22Rv1 (cell line): ENCODE data around the gene OR52L1.
"Not testable (repeated sequence)": the region's sequence is repeated elsewhere in the genome, so short reads cannot be mapped to it uniquely, and the experiment has no call there.

Source experiments
- H3K27ac ChIP-seq: fragments of 450-650 bp; 2 replicates; pipeline ENCODE4 v1.5.1; 2017
- CTCF ChIP-seq: fragments of 450-650 bp; IDR thresholded peaks from 2 replicates; pipeline ENCODE4 v1.5.1; 2017; ENCODE audit warnings: mild to moderate bottlenecking
- ZFX ChIP-seq: fragments of 450-650 bp; IDR thresholded peaks from 2 replicates; pipeline ENCODE4 v1.6.1; 2017; ENCODE audit warnings: antibody characterized with exemption, borderline replicate concordance

The OR52L1 gene

GRCh38 chr11:5983443-5983842 is 3.3 kb downstream of the OR52L1 start:
- no peak for TF ChIP-seq ZFX
- no peak for TF ChIP-seq CTCF
- no peak overlapping the region for H3K27ac ChIP-seq

GRCh38 chr11:5973530-5973929 is 13.3 kb downstream of the OR52L1 start:
- H3K27ac ChIP-seq, result no peak overlapping the region
- no peak for TF ChIP-seq ZFX
- no peak for TF ChIP-seq CTCF

GRCh38 chr11:5968394-5968793 is 18.4 kb downstream of the OR52L1 start, which contains the start of gene OR56A5:
Gene OR56A5 (minus strand): TSS chr11:5968494. CDS start chr11:5968494, 0 bp downstream.
- TF ChIP-seq ZFX (no peak), CTCF (no peak)
- no peak within 1 kb of the TSS for H3K27ac ChIP-seq

GRCh38 chr11:5967708-5968107 is 19.1 kb downstream of the OR52L1 start:
- TF ChIP-seq CTCF, result no peak
- TF ChIP-seq ZFX, result no peak
- H3K27ac ChIP-seq, result no peak overlapping the region

- TF ChIP-seq CTCF, result no peak
- TF ChIP-seq ZFX, result no peak
- no peak overlapping the region for H3K27ac ChIP-seq
Measured at GRCh38 chr11:5966958-5967357, 19.8 kb downstream of the OR52L1 start.

GRCh38 chr11:5960704-5961320 is 26.0 kb downstream of the OR52L1 start:
- H3K27ac ChIP-seq, result not testable (repeated sequence)

- no peak overlapping the region for H3K27ac ChIP-seq
- TF ChIP-seq CTCF, result no peak
- no peak for TF ChIP-seq ZFX
Measured at GRCh38 chr11:5955586-5955985, 31.2 kb downstream of the OR52L1 start.

GRCh38 chr11:5941951-5942350 is 44.8 kb downstream of the OR52L1 start, which contains the start of gene OR56A3:
Gene OR56A3 (plus strand): TSS chr11:5942251. CDS start chr11:5947347, 5,096 bp downstream.
- TF ChIP-seq ZFX (no peak), CTCF (no peak)
- H3K27ac ChIP-seq, result no peak within 1 kb of the TSS
